Naive thymus-derived CD8-positive, alpha-beta T cell (primary cell): Measurements from ENCODE around the gene CAMK4. TPM values are rescaled to one million over a fixed set of nuclear protein-coding genes. Genes with fewer than 3 reads are reported as not detected.
"Not testable (repeated sequence)": the region's sequence is repeated elsewhere in the genome, so short reads cannot be mapped to it uniquely, and the experiment has no call there.

Source experiments
- ATAC-seq, 2 donors: fragments of 150-1000 bp; cut with Tn5 transposase in 1 of 2; sonication (Bioruptor Pico), chemical (Tn5 transposase) in 1 of 2; 1 replicate in 1 of 2; 2 replicates in 1 of 2; pipeline ENCODE4 v1.10.0; 2021; ENCODE audit warnings: mild to moderate bottlenecking in 2 of 2, moderate library complexity in 2 of 2
- POLR2A ChIA-PET: fragments of 350-600 bp; sonication (Branson Sonifier 250); formaldehyde crosslinking; loops from one replicate; lab custom pipeline; 2021; ENCODE audit warnings: antibody characterized with exemption; lab: Charles Lee
- DNase-seq, 10 donors: peaks; one replicate each; pipeline versions ENCODE4 v3.0.0 to v3.0.0-alpha.2; 2020 to 2022
- H3K27ac Mint-ChIP-seq, 10 donors: one replicate each; pipeline ENCODE4 v1.8.0; 2020 to 2022; ENCODE audit warnings: mild to moderate bottlenecking in 10 of 10, mixed read lengths in 10 of 10, moderate library complexity in 4 of 10, inconsistent platforms in 1 of 10
- H3K27me3 Mint-ChIP-seq, 5 donors: one replicate each; pipeline ENCODE4 v1.8.0; 2021 to 2022; ENCODE audit warnings: mixed read lengths in 5 of 5
- H3K36me3 Mint-ChIP-seq, 3 donors: one replicate each; pipeline ENCODE4 v1.8.0; 2020 to 2022; ENCODE audit warnings: mixed read lengths in 3 of 3, mild to moderate bottlenecking in 2 of 3, inconsistent platforms in 1 of 3
- H3K4me1 Mint-ChIP-seq, 4 donors: one replicate each; pipeline ENCODE4 v1.8.0; 2021 to 2022; ENCODE audit warnings: mixed read lengths in 4 of 4
- H3K4me3 Mint-ChIP-seq, 10 donors: one replicate each; pipeline ENCODE4 v1.8.0; 2020 to 2022; ENCODE audit warnings: mild to moderate bottlenecking in 10 of 10, mixed read lengths in 10 of 10, moderate library complexity in 6 of 10, inconsistent platforms in 1 of 10
- H3K9me3 Mint-ChIP-seq, 9 donors: one replicate each; pipeline ENCODE4 v1.8.0; 2020 to 2022; ENCODE audit warnings: mixed read lengths in 9 of 9, mild to moderate bottlenecking in 3 of 9, inconsistent platforms in 1 of 9, moderate library complexity in 1 of 9
- polyA plus RNA-seq, 3 donors: library from polyadenylated mRNA; unstranded; fragments of 300-500 nt; fragmentation: Illumina TruSeq; gene quantifications; one replicate each; pipeline ENCODE4 v1.2.3, GENCODE V29; 2021
- total RNA-seq, 8 experiments: library from RNA in 2 of 8; stranded (reverse) in 2 of 8; gene quantifications; one replicate each; pipeline ENCODE4 v1.2.3 and lab custom pipeline; 2021 to 2026

The CAMK4 gene
- total and polyA plus RNA-seq, 5 experiments from 2014 or later, result 93.3 to 307 (median 134) TPM

GRCh38 chr5:111284825-111285224 lies 60.6 kb downstream of the CAMK4 start:
- H3K27ac Mint-ChIP-seq, result no peak overlapping the region
- no peak for DNase-seq
- POLR2A ChIA-PET, result no interaction called here
- no peaks in the 10 kb centered on the region for H3K9me3 Mint-ChIP-seq
- no peak for ATAC-seq
- H3K4me3 Mint-ChIP-seq, result peak overlapping the region in 1 of 10 donors; percentile 42
- no peaks in the 10 kb centered on the region for H3K27me3 Mint-ChIP-seq
- peaks cover 30 to 85% (median 84%) of the 10 kb centered on the region in 4 donors for H3K4me1 Mint-ChIP-seq
- H3K36me3 Mint-ChIP-seq, result peaks cover 0 to 15% (median 0%) of the 10 kb centered on the region in 3 donors

DNA sequence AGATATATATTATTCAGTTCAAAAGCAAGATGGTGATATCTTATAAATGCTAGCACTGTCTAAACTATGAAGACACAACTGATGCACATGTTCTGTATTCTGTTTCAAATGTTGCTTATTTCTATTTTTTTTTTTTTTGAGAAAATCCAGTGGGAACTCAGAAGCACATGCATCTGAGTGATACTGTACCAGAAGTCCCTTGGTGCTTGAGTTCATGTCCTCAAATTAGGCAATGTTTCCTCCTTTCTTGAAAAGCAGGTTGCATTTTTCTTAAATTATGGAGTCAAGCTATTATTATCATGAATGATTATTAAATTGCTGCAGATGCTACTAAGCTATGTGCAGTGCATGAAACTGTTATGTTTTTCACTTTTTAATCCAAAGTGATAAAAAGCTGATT lies 70.4 kb downstream of the CAMK4 start:
- peaks cover 16 to 51% (median 26%) of the 10 kb centered on the region in 4 donors for H3K4me1 Mint-ChIP-seq

GRCh38 chr5:111295649-111296048 lies 71.5 kb downstream of the CAMK4 start:
- H3K4me3 Mint-ChIP-seq, result no peak overlapping the region
- peak overlapping the region in 2 of 10 donors; percentile 3 to 20 for H3K27ac Mint-ChIP-seq
- H3K4me1 Mint-ChIP-seq, result peaks cover 10 to 46% (median 22%) of the 10 kb centered on the region in 4 donors
- POLR2A ChIA-PET, result interaction anchor here (1.0 kb wide), 1 partner anchor 147 kb away, joined by 5 read pairs; no protein-coding TSS in a partner anchor
- peaks cover 21 to 29% (median 28%) of the 10 kb centered on the region in 3 donors for H3K36me3 Mint-ChIP-seq
- H3K27me3 Mint-ChIP-seq, result no peaks in the 10 kb centered on the region
- no peak for DNase-seq
- no peak for ATAC-seq
- H3K9me3 Mint-ChIP-seq, result peaks cover 0 to 24% (median 11%) of the 10 kb centered on the region in 9 donors

More for the DNA sequence above, 70.4 kb downstream of the CAMK4 start:
- ATAC-seq (no peak), DNase-seq (no peak)
- Mint-ChIP-seq H3K9me3 (peaks cover 0 to 18% (median 11%) of the 10 kb centered on the region in 9 donors), H3K27me3 (no peaks in the 10 kb centered on the region), H3K36me3 (peaks cover 16 to 35% (median 22%) of the 10 kb centered on the region in 3 donors), H3K27ac (peak overlapping the region in 1 of 10 donors; percentile 10), H3K4me3 (no peak overlapping the region)
- POLR2A ChIA-PET, result interaction anchor here (0.6 kb wide), 1 partner anchor 1400 kb away, joined by 4 read pairs; no protein-coding TSS in a partner anchor

- H3K4me1 Mint-ChIP-seq, result peaks cover 10 to 45% (median 22%) of the 10 kb centered on the region in 4 donors
- H3K27me3 Mint-ChIP-seq, result no peaks in the 10 kb centered on the region
- peaks cover 0 to 32% (median 11%) of the 10 kb centered on the region in 9 donors for H3K9me3 Mint-ChIP-seq
- H3K36me3 Mint-ChIP-seq, result peaks cover 21 to 30% (median 30%) of the 10 kb centered on the region in 3 donors
- H3K27ac Mint-ChIP-seq, result no peak overlapping the region
- POLR2A ChIA-PET, result no interaction called here
- no peak overlapping the region for H3K4me3 Mint-ChIP-seq
- no peak for DNase-seq
- no peak for ATAC-seq
Observed at GRCh38 chr5:111296570-111296969, 72.4 kb downstream of the CAMK4 start.

- no peak for ATAC-seq
- POLR2A ChIA-PET, result no interaction called here
- peak overlapping the region in 2 of 10 donors; percentile 13 to 22 for H3K4me3 Mint-ChIP-seq
- H3K36me3 Mint-ChIP-seq, result peaks cover 21 to 34% (median 31%) of the 10 kb centered on the region in 3 donors
- peaks cover 10 to 37% (median 22%) of the 10 kb centered on the region in 4 donors for H3K4me1 Mint-ChIP-seq
- H3K27ac Mint-ChIP-seq, result peak overlapping the region in 2 of 10 donors; percentile 22 to 55
- peak in 2 of 10 donors; percentile 12 to 24 for DNase-seq
- H3K27me3 Mint-ChIP-seq, result no peaks in the 10 kb centered on the region
- H3K9me3 Mint-ChIP-seq, result peaks cover 0 to 34% (median 11%) of the 10 kb centered on the region in 9 donors
Observed at GRCh38 chr5:111299067-111299481, 74.9 kb downstream of the CAMK4 start.

DNA sequence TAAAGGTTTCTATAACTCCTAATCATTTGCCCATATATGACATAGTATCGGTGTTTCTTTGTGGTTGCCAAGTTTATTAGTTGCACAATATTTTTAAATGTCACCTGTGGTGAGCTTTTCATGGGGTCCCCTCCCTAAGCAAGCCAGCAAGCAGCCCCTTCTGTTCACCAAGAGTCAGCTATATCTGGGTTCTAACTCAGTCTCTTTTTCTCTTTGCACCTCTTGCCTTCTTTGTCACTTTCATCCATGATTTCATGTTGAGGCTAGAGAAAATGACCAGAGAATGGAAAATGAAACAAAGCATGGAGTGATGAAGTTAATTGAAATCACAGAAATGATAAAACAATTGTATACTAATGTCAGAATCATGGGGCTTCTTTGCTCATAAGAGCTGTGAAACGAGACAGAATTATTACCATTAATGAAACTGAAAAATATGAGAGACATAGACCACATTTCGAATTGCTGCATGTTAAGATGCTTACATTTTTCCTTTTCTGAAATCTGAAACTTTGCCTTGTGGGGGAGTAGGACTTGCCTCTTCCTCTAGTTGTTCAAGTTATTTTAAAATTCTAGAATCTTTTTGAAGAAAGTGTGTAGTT lies 75.7 kb downstream of the CAMK4 start:
- Mint-ChIP-seq H3K27me3 (no peaks in the 10 kb centered on the region), H3K4me1 (peaks cover 10 to 33% (median 20%) of the 10 kb centered on the region in 4 donors), H3K9me3 (peaks cover 0 to 34% (median 11%) of the 10 kb centered on the region in 9 donors), H3K4me3 (peak overlapping the region in 3 of 10 donors; percentile 18 to 54 (median 22)), H3K27ac (peak overlapping the region in 2 of 10 donors; percentile 25 to 48), H3K36me3 (peaks cover 21 to 34% (median 30%) of the 10 kb centered on the region in 3 donors)
- ATAC-seq (no peak), DNase-seq (no peak)
- POLR2A ChIA-PET, result no interaction called here

DNA sequence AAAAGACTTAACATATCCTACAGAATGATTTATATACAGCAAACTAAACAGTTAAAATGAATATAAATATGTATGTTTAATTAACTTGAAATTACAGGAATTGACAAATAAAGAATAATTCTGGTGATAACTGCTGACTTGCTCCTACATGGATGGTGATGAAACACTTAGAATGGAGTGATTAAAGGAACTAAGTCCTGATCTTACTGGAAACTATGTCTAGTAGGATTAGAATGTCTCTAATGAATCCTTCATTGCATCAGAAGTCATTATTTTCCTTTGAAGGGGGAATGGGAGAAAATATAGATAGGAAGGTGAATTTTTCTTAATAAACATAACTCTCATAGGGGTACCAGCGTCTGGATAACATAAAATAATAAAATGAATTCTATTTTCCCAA lies 77.1 kb downstream of the CAMK4 start:
- no peak for ATAC-seq
- POLR2A ChIA-PET, result no interaction called here
- Mint-ChIP-seq H3K4me3 (no peak overlapping the region), H3K4me1 (peaks cover 7 to 23% (median 14%) of the 10 kb centered on the region in 4 donors), H3K9me3 (peaks cover 0 to 34% (median 11%) of the 10 kb centered on the region in 9 donors), H3K36me3 (peaks cover 19 to 34% (median 30%) of the 10 kb centered on the region in 3 donors), H3K27me3 (no peaks in the 10 kb centered on the region), H3K27ac (no peak overlapping the region)
- no peak for DNase-seq

DNA sequence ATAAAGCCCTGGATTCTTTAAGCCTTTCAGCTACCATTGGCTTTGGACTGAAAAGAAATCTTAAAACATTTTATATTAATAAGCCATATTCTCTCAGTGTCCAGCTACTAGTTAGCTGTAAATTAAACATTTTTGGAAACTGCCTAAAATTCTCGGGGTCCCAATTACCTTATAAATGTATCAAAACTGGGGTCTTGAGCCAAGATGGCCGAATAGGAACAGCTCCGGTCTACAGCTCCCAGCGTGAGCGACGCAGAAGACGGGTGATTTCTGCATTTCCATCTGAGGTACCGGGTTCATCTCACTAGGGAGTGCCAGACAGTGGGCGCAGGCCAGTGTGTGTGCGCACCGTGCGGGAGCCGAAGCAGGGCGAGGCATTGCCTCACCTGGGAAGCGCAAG lies 77.9 kb downstream of the CAMK4 start:
- Mint-ChIP-seq H3K9me3 (peaks cover 0 to 34% (median 11%) of the 10 kb centered on the region in 9 donors), H3K27ac (peak overlapping the region in 1 of 10 donors; percentile 62), H3K4me3 (peak overlapping the region in 1 of 10 donors; percentile 8), H3K4me1 (peaks cover 7 to 21% (median 13%) of the 10 kb centered on the region in 4 donors), H3K36me3 (peaks cover 17 to 34% (median 30%) of the 10 kb centered on the region in 3 donors)
- H3K27me3 Mint-ChIP-seq, POLR2A ChIA-PET, DNase-seq, ATAC-seq: not testable (repeated sequence)

DNA sequence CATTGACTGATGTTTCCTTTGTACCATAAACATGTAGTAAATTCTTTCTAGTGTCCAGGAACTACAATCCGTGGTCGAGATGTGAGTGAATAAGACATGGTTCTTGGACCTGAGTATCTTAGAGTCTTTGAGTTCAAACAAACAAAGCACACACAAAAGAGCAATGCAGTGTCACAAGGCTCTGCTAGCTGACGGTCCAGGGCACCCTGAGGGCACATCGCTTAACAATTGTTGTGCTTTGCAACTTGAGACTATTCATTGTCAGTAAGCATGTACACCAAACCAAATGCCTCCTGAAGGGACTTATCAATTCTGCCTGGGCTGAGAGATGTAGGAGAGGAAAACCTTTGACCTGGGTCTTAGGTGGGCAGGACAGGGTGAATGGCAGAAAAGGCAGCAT lies 84.8 kb downstream of the CAMK4 start:
- peak overlapping the region; percentile 5 to 87 (median 48) for H3K27ac Mint-ChIP-seq
- no peaks in the 10 kb centered on the region for H3K36me3 Mint-ChIP-seq
- peak in 1 of 2 donors; percentile 29 for ATAC-seq
- DNase-seq, result no peak
- H3K27me3 Mint-ChIP-seq, result no peaks in the 10 kb centered on the region
- peaks cover 23 to 53% (median 50%) of the 10 kb centered on the region in 4 donors for H3K4me1 Mint-ChIP-seq
- H3K9me3 Mint-ChIP-seq, result no peaks in the 10 kb centered on the region
- POLR2A ChIA-PET, result interaction anchor here (1.0 kb wide), 1 partner anchor 12 kb away, joined by 3 read pairs; no protein-coding TSS in a partner anchor
- H3K4me3 Mint-ChIP-seq, result peak overlapping the region in 3 of 10 donors; percentile 6 to 34 (median 11)

DNA sequence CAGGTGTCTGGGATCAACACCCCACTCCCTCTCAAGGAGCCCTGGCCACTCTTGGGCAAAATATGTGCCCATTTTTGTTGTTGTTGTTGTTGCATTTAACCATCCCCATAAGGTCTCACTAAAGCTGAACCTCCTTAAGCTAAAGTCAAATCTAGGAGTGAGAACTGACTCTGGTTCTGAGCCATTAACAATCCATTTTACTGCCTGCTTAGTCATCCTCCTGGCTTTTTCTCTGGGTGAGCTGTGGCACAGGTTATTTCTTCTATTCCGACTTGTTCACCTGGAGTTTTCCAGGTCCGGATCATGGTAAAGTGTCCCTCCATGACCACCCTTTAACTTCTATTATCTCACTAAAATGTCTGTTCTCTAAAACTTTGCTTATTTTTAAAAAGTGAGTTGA lies 85.2 kb downstream of the CAMK4 start:
- Mint-ChIP-seq H3K4me1 (peaks cover 23 to 54% (median 53%) of the 10 kb centered on the region in 4 donors), H3K36me3 (no peaks in the 10 kb centered on the region), H3K4me3 (peak overlapping the region in 3 of 10 donors; percentile 6 to 34 (median 11)), H3K27me3 (no peaks in the 10 kb centered on the region), H3K9me3 (no peaks in the 10 kb centered on the region), H3K27ac (peak overlapping the region; percentile 15 to 87 (median 56))
- ATAC-seq (peak in 1 of 2 donors; percentile 13), DNase-seq (no peak)
- POLR2A ChIA-PET, result no interaction called here

DNA sequence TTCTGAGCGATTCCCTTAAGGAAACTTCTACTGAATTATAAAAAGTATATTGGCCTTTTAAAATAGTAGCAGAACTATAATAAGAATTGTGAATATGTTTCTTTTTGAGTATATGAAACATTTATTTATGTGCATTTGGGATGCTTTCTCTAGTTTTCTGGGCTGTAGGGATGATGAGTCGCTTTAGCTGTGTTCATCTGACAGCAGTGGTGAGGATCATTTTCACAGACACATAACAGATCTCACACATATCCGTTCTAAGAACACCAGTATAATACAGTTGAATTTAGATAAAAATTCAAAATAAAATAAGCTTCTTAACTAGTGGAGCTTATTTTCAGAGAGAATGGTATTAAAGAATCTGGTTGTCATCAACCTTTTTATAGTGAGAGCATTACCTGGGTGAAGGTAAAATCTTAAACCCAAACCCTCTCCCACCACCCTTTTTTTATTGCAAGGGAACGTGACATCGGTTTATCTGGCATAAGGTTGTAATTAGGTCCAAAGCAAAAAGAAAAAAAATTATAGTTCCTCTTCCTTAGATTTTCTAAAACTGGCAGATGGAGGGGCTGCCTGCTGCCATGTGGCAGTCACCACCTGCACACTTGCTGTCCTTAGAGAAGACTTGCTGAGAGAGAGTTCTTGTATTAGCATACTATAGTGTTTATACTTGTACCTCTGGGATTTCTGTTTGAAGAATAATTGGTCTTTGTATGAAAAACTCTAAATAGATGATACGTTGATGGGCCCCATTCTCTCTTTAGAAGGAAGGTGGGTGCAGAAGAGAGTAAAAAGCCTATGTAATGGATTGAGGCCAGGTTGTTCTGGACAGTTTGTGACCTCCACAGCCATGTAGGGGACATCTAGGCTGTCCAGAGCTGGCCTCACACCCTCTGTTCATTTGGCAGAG lies 86.8 kb downstream of the CAMK4 start:
- ATAC-seq (no peak), DNase-seq (no peak)
- POLR2A ChIA-PET, result no interaction called here
- H3K27me3 Mint-ChIP-seq, result no peaks in the 10 kb centered on the region
- peak overlapping the region in 4 of 10 donors; percentile 2 to 41 (median 34) for H3K4me3 Mint-ChIP-seq
- H3K36me3 Mint-ChIP-seq, result no peaks in the 10 kb centered on the region
- H3K27ac Mint-ChIP-seq, result peak overlapping the region in 9 of 10 donors; percentile 37 to 83 (median 75)
- H3K4me1 Mint-ChIP-seq, result peaks cover 23 to 69% (median 68%) of the 10 kb centered on the region in 4 donors
- H3K9me3 Mint-ChIP-seq, result no peaks in the 10 kb centered on the region

GRCh38 chr5:111311666-111312065 lies 87.5 kb downstream of the CAMK4 start:
- DNase-seq, result no peak
- Mint-ChIP-seq H3K4me3 (peak overlapping the region in 5 of 10 donors; percentile 0 to 33 (median 2)), H3K27ac (peak overlapping the region; percentile 0 to 82 (median 36)), H3K9me3 (no peaks in the 10 kb centered on the region), H3K27me3 (no peaks in the 10 kb centered on the region), H3K4me1 (peaks cover 26 to 76% (median 75%) of the 10 kb centered on the region in 4 donors), H3K36me3 (no peaks in the 10 kb centered on the region)
- no peak for ATAC-seq
- POLR2A ChIA-PET, result no interaction called here
